ENCODE data around the gene RBMS1. TPM values are rescaled to one million over a fixed set of nuclear protein-coding genes. Genes with fewer than 3 reads are reported as not detected.

The RBMS1 gene
- total and polyA plus RNA-seq, 2 of the 13 experiments (the other 11 are each of a cell fraction or from before 2014, with no cell fraction given) = 55.5 to 110 TPM

- TF ChIP-seq RNF2 (conservative IDR thresholded peaks at IDR 0.05; ENCODE audit: low read depth) (no peak; the same call in 1 of the 2 replicates), TBX2 (CRISPR knock-in tag; IDR thresholded peaks at IDR 0.05; ENCODE audit: borderline replicate concordance) (peak; percentile 95), SP1 (IDR thresholded peaks at IDR 0.05) (no peak), SP1 (CRISPR knock-in tag; IDR thresholded peaks at IDR 0.05) (peak; percentile 80), TBP (CRISPR knock-in tag; IDR thresholded peaks at IDR 0.05) (no peak), ZNF354B (CRISPR knock-in tag; IDR thresholded peaks at IDR 0.05) (no peak), ISL2 (CRISPR knock-in tag; IDR thresholded peaks at IDR 0.05) (peak; percentile 93), ZMYM4 (CRISPR knock-in tag; IDR thresholded peaks at IDR 0.05) (peak; percentile 82), BHLHE40 (IDR thresholded peaks at IDR 0.05; ENCODE audit: low read length) (peak; percentile 85), TBX3 (IDR thresholded peaks at IDR 0.05; ENCODE audit: borderline replicate concordance) (peak; percentile 66; the same call in 1 of the 2 replicates), ZFYVE20 (CRISPR knock-in tag; IDR thresholded peaks at IDR 0.05; ENCODE audit: borderline replicate concordance, low read depth) (no peak), ZNF709 (CRISPR knock-in tag; IDR thresholded peaks at IDR 0.05) (peak; percentile 50; the same call in 1 of the 2 replicates), SIN3A (IDR thresholded peaks at IDR 0.05; ENCODE audit: borderline replicate concordance, low read depth, low read length) (peak; percentile 73), ZNF773 (CRISPR knock-in tag; IDR thresholded peaks at IDR 0.05; ENCODE audit: borderline replicate concordance) (peak; percentile 76; the same call in 1 of the 2 replicates)
- TF ChIP-seq, protein P1, sequence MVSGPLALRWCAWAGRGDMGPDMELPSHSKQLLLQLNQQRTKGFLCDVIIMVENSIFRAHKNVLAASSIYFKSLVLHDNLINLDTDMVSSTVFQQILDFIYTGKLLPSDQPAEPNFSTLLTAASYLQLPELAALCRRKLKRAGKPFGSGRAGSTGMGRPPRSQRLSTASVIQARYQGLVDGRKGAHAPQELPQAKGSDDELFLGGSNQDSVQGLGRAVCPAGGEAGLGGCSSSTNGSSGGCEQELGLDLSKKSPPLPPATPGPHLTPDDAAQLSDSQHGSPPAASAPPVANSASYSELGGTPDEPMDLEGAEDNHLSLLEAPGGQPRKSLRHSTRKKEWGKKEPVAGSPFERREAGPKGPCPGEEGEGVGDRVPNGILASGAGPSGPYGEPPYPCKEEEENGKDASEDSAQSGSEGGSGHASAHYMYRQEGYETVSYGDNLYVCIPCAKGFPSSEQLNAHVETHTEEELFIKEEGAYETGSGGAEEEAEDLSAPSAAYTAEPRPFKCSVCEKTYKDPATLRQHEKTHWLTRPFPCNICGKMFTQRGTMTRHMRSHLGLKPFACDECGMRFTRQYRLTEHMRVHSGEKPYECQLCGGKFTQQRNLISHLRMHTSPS (CRISPR knock-in tag; IDR thresholded peaks at IDR 0.05; ENCODE audit: low read depth) = peak; percentile 72
- TF ChIP-seq, protein P2, sequence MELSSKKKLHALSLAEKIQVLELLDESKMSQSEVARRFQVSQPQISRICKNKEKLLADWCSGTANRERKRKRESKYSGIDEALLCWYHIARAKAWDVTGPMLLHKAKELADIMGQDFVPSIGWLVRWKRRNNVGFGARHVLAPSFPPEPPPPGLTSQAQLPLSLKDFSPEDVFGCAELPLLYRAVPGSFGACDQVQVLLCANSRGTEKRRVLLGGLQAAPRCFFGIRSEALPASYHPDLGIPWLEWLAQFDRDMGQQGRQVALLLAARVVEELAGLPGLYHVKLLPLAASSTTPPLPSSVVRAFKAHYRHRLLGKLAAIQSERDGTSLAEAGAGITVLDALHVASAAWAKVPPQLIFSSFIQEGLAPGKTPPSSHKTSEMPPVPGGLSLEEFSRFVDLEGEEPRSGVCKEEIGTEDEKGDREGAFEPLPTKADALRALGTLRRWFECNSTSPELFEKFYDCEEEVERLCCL (CRISPR knock-in tag; IDR thresholded peaks at IDR 0.05; ENCODE audit: borderline replicate concordance) = no peak
- TF ChIP-seq, protein P3, sequence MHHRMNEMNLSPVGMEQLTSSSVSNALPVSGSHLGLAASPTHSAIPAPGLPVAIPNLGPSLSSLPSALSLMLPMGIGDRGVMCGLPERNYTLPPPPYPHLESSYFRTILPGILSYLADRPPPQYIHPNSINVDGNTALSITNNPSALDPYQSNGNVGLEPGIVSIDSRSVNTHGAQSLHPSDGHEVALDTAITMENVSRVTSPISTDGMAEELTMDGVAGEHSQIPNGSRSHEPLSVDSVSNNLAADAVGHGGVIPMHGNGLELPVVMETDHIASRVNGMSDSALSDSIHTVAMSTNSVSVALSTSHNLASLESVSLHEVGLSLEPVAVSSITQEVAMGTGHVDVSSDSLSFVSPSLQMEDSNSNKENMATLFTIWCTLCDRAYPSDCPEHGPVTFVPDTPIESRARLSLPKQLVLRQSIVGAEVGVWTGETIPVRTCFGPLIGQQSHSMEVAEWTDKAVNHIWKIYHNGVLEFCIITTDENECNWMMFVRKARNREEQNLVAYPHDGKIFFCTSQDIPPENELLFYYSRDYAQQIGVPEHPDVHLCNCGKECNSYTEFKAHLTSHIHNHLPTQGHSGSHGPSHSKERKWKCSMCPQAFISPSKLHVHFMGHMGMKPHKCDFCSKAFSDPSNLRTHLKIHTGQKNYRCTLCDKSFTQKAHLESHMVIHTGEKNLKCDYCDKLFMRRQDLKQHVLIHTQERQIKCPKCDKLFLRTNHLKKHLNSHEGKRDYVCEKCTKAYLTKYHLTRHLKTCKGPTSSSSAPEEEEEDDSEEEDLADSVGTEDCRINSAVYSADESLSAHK (CRISPR knock-in tag; IDR thresholded peaks at IDR 0.05; ENCODE audit: borderline replicate concordance) = no peak
- TF ChIP-seq, protein P4, sequence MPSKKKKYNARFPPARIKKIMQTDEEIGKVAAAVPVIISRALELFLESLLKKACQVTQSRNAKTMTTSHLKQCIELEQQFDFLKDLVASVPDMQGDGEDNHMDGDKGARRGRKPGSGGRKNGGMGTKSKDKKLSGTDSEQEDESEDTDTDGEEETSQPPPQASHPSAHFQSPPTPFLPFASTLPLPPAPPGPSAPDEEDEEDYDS (CRISPR knock-in tag; IDR thresholded peaks at IDR 0.05) = peak; percentile 78
These were observed 993 bp downstream of the RBMS1 start (continued) for GRCh38 chr2:160492401-160493226.

Data from HepG2 (cell line).